ENCODE data around the gene CACNA1I.
"Not testable (repeated sequence)": the region's sequence is repeated elsewhere in the genome, so short reads cannot be mapped to it uniquely, and the experiment has no call there.

The CACNA1I gene

GRCh38 chr22:39724390-39724789 lies 153.8 kb downstream of the CACNA1I start:
- DNase-seq, result no peak

GRCh38 chr22:39724857-39725256 lies 154.3 kb downstream of the CACNA1I start:
- no peak for DNase-seq

GRCh38 chr22:39725351-39726035 lies 154.9 kb downstream of the CACNA1I start:
- DNase-seq, result no peak

- no peak for DNase-seq
These were observed 157.0 kb downstream of the CACNA1I start for GRCh38 chr22:39727541-39727940.

- DNase-seq, result no peak
These were observed 157.8 kb downstream of the CACNA1I start for GRCh38 chr22:39728236-39728860.

- DNase-seq, result no peak
These were observed 158.8 kb downstream of the CACNA1I start for GRCh38 chr22:39729141-39729934.

- DNase-seq, result no peak
These were observed 160.9 kb downstream of the CACNA1I start for GRCh38 chr22:39731481-39731880.

- no peak for DNase-seq
These were observed 161.5 kb downstream of the CACNA1I start for GRCh38 chr22:39731881-39732555.

GRCh38 chr22:39732625-39733024 lies 162.1 kb downstream of the CACNA1I start:
- DNase-seq, result no peak

GRCh38 chr22:39733191-39733590 lies 162.6 kb downstream of the CACNA1I start:
- no peak for DNase-seq

GRCh38 chr22:39734046-39734445 lies 163.5 kb downstream of the CACNA1I start:
- not testable (repeated sequence) for DNase-seq

GRCh38 chr22:39734866-39735265 lies 164.3 kb downstream of the CACNA1I start:
- DNase-seq, result no peak

- no peak for DNase-seq
These were observed 165.2 kb downstream of the CACNA1I start for GRCh38 chr22:39735776-39736175.

- no peak for DNase-seq
These were observed 168.2 kb downstream of the CACNA1I start for GRCh38 chr22:39738746-39739145.

Data from MV-4-11 (cell line).